HG03575 (cell line): Measurements from ENCODE around the gene COBL.

Experiments used
- ATAC-seq: cut with Tn5 transposase; IDR thresholded peaks from one replicate; pipeline ENCODE4 v1.9.1; 2021; ENCODE audit not compliant: unreplicated experiment, insufficient number of reproducible peaks, low FRiP score; ENCODE audit errors: extremely low read depth

The COBL gene

DNA sequence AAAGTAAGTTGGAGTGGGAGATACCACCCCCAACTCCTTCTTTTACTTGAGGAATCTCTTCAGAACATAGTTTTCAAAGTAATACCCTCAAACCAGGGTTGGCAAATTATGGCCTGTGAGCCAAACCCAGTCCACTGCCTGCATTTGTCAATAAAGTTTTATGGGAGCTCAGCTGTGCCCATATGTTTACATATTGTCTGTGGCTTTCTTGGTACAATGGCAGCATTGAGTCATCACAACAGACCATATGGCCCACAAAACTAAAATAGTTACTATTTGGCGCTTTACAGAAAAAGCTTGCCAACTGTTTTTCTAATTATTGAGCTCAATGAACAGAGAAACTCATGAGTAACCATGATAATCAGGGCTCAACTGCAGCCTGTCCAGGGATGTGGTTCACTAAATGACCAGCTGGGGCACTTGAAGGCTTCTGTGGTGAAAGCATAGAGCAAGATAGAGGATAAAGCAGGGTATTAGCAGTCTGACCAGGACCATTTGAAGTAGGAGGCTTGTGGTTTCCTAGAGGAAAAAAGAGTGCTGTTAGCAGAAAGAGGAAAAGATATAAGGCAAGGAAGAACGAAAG, 337.9 kb downstream of the COBL start:
- ATAC-seq = no peak

DNA sequence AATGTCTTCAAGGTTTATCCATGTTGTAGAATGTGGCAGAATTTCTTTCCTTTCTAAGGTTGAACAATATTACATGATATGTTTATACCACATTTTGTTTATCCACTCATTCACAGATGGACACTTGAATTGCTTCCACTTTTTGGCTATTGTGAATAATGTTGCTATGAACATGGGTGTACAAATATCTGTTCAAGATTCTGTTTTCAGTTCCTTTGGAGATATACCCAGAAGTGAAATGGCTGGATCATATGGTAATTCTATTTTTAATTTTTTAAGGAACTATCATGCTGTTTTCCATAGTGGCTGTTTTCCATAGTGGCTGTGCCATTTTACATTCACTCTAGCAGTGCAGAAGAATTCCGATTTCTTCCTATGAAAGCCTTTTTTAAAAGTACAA, 339.2 kb downstream of the COBL start:
- no peak for ATAC-seq

DNA sequence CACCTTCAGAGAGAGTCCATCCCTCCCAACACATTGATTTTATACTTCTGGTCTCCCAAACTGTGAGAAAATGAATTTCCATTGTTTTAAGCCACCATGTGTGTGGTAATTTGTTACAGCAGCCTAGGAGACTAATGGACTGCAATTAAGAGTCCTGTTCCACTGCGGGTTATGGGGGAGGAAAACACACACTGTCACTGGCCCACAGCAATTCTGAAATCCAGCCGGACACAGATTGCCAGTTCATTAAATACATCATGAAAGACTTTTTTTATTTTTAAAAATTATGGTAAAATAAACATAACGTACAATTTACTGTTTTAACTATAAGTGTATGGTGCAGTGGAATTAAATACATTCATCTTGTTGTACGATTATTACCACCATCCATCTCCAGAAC, 340.5 kb downstream of the COBL start:
- no peak for ATAC-seq

DNA sequence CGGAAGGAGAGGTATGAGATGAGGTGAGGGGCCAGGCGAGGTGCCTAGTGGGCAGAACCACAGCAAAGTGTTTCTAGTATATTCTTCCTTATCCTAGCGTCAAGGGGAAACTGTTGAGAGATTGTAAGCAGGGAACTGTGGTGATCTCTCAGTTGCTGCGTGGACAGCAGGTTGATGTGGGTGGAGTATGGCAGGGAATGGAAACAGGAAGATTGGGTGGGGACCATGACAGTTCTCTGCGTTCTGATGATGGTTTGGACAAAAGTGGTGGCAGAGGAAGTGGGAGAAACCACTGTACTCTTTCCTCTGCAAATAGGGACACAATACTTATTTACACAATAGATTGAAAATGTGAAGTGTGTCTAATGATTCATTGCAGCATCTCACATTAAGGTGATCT, 342.4 kb downstream of the COBL start:
- ATAC-seq = no peak

DNA sequence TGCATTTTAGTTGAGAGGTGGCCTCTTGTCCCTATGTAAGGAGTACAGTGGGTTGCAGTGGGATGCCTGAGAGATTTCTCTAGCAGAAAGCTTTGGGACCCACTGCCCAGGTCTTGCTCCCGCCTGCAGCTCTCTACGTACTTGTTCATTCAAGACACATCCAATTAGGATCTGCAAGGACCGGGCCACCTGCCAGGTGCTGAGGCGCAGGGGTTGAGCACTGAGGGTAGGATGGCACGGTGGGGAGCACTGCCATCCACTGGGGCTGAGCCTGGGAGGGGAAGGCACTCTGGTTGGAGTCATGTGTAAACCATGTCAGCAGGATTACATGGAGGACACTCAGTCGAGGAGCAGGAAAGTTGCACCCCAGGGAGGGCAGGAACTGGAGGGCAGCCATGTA, 342.8 kb downstream of the COBL start:
- ATAC-seq = no peak

DNA sequence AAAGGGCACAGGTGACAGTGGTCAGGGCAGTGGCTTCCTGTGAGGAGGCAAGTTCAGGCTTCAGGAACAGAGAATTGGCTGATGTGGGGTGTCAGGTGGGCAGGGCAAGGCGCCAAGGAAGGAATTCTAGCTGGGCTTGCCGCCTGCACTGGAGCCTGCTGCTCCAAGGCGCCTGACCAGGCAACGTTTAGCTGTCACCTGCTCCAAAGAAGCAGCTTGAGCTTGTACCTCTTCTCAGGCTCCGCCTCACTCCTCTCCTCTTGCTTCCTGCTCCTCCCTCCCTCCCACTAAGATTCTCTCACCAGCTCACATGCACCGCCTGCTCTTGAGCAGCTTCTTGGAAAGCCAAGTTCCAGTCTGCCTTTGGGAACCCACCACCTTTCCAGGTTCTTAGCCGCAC, 346.5 kb downstream of the COBL start:
- ATAC-seq = no peak
